H1 (cell line): ENCODE measurements around the gene FAU. TPM values are rescaled to one million over a fixed set of nuclear protein-coding genes. Genes with fewer than 3 reads are reported as not detected.

Source experiments
- CTCF ChIA-PET: fragments of 300-600 bp; sonication (Branson Sonifier 250); formaldehyde crosslinking; loops from one replicate; lab custom pipeline; 2021; ENCODE audit not compliant: partially characterized antibody; lab: Charles Lee
- POLR2A ChIA-PET: fragments of 300-600 bp; sonication (Branson Sonifier 250); formaldehyde crosslinking; loops from one replicate; lab custom pipeline; 2021; ENCODE audit warnings: inconsistent platforms; ENCODE audit not compliant: partially characterized antibody; lab: Charles Lee
- DNase-seq, 2 experiments: peaks; one replicate each; pipeline versions ENCODE4 v3.0.0 to v3.0.0-alpha.2; 2010 to 2022; ENCODE audit warnings: low spot score in 2 of 2, low read depth in 1 of 2, mixed read lengths in 1 of 2
- FAIRE-seq: peaks from 2 replicates; lab custom pipeline; 2011; peaks lifted over from hg19 to GRCh38; lab: Jason Lieb, UNC
- H2AFZ ChIP-seq: 2 replicates; pipeline ENCODE4 v1.8.1; 2012; ENCODE audit warnings: low read length, inconsistent platforms
- H2AK5ac ChIP-seq: 2 replicates; pipeline ENCODE4 v1.6.1; 2013; ENCODE audit warnings: low read depth, low read length
- H2BK120ac ChIP-seq: replicated peaks from 2 replicates; pipeline ENCODE3; 2013; ENCODE audit warnings: low read depth, low read length, inconsistent platforms
- H2BK12ac ChIP-seq: 2 replicates; pipeline ENCODE4 v1.6.1; 2013; ENCODE audit warnings: low read depth, low read length
- H2BK15ac ChIP-seq: 2 replicates; pipeline ENCODE4 v1.6.1; 2013; ENCODE audit warnings: low read length
- H2BK20ac ChIP-seq: 2 replicates; pipeline ENCODE4 v1.6.1; 2013; ENCODE audit warnings: low read length
- H2BK5ac ChIP-seq: 2 replicates; pipeline ENCODE4 v1.6.1; 2013; ENCODE audit warnings: low read depth, low read length
- H3K14ac ChIP-seq: 2 replicates; pipeline ENCODE4 v1.6.1; 2013; ENCODE audit warnings: inconsistent platforms; ENCODE audit not compliant: insufficient read length
- H3K18ac ChIP-seq: 2 replicates; pipeline ENCODE4 v1.6.1; 2013; ENCODE audit warnings: low read length; ENCODE audit errors: extremely low read depth
- H3K23ac ChIP-seq: 2 replicates; pipeline ENCODE4 v1.6.1; 2013; ENCODE audit warnings: inconsistent platforms; ENCODE audit not compliant: insufficient read length
- H3K23me2 ChIP-seq: 2 replicates; pipeline ENCODE4 v1.6.1; 2013; ENCODE audit warnings: low read depth, low read length
- H3K27ac ChIP-seq: 2 replicates; pipeline ENCODE4 v1.6.1; 2011; ENCODE audit warnings: low read depth, low read length, inconsistent platforms
- H3K27me3 ChIP-seq, 4 experiments: replicated peaks in 1 of 4; 1 replicate in 1 of 4; 2 replicates in 3 of 4; pipeline versions ENCODE4 v1.6.1 to v1.8.1; 2011 to 2013; ENCODE audit warnings: low read length in 3 of 4, mild to moderate bottlenecking in 3 of 4, inconsistent platforms in 2 of 4, mixed read lengths in 2 of 4, moderate library complexity in 1 of 4; ENCODE audit not compliant: control insufficient read depth in 3 of 4, insufficient read depth in 3 of 4; ENCODE audit errors: extremely low read depth in 1 of 4
- H3K36me3 ChIP-seq, 4 experiments: 2 replicates each; pipeline versions ENCODE4 v1.6.1 to v1.8.1; 2011 to 2013; ENCODE audit warnings: mild to moderate bottlenecking in 4 of 4, low read length in 3 of 4, moderate library complexity in 2 of 4, control low read depth in 1 of 4, inconsistent platforms in 1 of 4; ENCODE audit not compliant: insufficient read depth in 4 of 4, control insufficient read depth in 2 of 4
- H3K4ac ChIP-seq: replicated peaks from 2 replicates; pipeline ENCODE3; 2013; ENCODE audit warnings: low read length, low read depth, mixed read lengths, inconsistent platforms; ENCODE audit not compliant: insufficient read length
- H3K4me1 ChIP-seq, 4 experiments: replicated peaks in 1 of 4; 1 replicate in 1 of 4; 2 replicates in 3 of 4; pipeline versions ENCODE4 v1.6.1 to v1.8.1; 2011 to 2013; ENCODE audit warnings: low read length in 3 of 4, inconsistent platforms in 2 of 4, mixed read lengths in 1 of 4; ENCODE audit not compliant: insufficient read depth in 4 of 4, control insufficient read depth in 3 of 4
- H3K4me2 ChIP-seq, 2 experiments: 2 replicates each; pipeline versions ENCODE4 v1.6.1 to v1.8.1; 2011 to 2013; ENCODE audit warnings: low read depth in 2 of 2, low read length in 2 of 2, control low read depth in 1 of 2, inconsistent platforms in 1 of 2, mild to moderate bottlenecking in 1 of 2; ENCODE audit not compliant: insufficient read depth in 1 of 2
- H3K4me3 ChIP-seq, 4 experiments: fragments of 200-600, 300-600 bp in 1 of 4; sonication (generic), shearing (Covaris generic), sonication (Bioruptor Twin) in 1 of 4; 2 replicates each; pipeline versions ENCODE4 v1.5.1 to v1.8.1; 2011 to 2016; ENCODE audit warnings: low read length in 4 of 4, low read depth in 3 of 4, control low read depth in 2 of 4, inconsistent platforms in 2 of 4, mild to moderate bottlenecking in 2 of 4, mixed read lengths in 1 of 4, moderate library complexity in 1 of 4; ENCODE audit not compliant: insufficient read depth in 2 of 4; ENCODE audit errors: extremely low read depth in 1 of 4
- H3K56ac ChIP-seq: replicated peaks from 2 replicates; pipeline ENCODE3; 2013; ENCODE audit warnings: low read depth, mild to moderate bottlenecking, mixed read lengths, low read length, inconsistent platforms; ENCODE audit not compliant: insufficient read length
- H3K79me1 ChIP-seq: 2 replicates; pipeline ENCODE4 v1.6.1; 2013; ENCODE audit warnings: low read depth, low read length, control low read depth
- H3K79me2 ChIP-seq, 2 experiments: 2 replicates each; pipeline versions ENCODE4 v1.6.1 to v1.8.1; 2012 to 2013; ENCODE audit warnings: low read length in 2 of 2, mild to moderate bottlenecking in 2 of 2, inconsistent platforms in 1 of 2; ENCODE audit not compliant: insufficient read depth in 2 of 2, control insufficient read depth in 1 of 2
- H3K9ac ChIP-seq, 4 experiments: replicated peaks in 1 of 4; 1 replicate in 1 of 4; 2 replicates in 3 of 4; pipeline versions ENCODE4 v1.6.1 to v1.8.1; 2011 to 2013; ENCODE audit warnings: low read depth in 3 of 4, low read length in 3 of 4, control low read depth in 2 of 4, mild to moderate bottlenecking in 2 of 4, moderate library complexity in 2 of 4, inconsistent platforms in 1 of 4; ENCODE audit errors: extremely low read depth in 1 of 4
- H3K9me3 ChIP-seq, 2 experiments: 2 replicates each; pipeline versions ENCODE4 v1.6.1 to v1.8.1; 2012 to 2013; ENCODE audit warnings: mild to moderate bottlenecking in 2 of 2, moderate library complexity in 2 of 2, control low read depth in 1 of 2, inconsistent platforms in 1 of 2, low read depth in 1 of 2, low read length in 1 of 2, mixed read lengths in 1 of 2; ENCODE audit not compliant: insufficient read depth in 2 of 2
- H4K20me1 ChIP-seq, 2 experiments: replicated peaks in 1 of 2; 2 replicates each; pipeline versions ENCODE3 to v1.8.1; 2011 to 2013; ENCODE audit warnings: inconsistent platforms in 2 of 2, low read length in 2 of 2, mild to moderate bottlenecking in 1 of 2; ENCODE audit not compliant: insufficient read depth in 2 of 2, control insufficient read depth in 1 of 2
- H4K5ac ChIP-seq: 2 replicates; pipeline ENCODE4 v1.6.1; 2013; ENCODE audit warnings: low read length, low read depth, mixed read lengths, inconsistent platforms; ENCODE audit not compliant: insufficient read length
- H4K8ac ChIP-seq: 2 replicates; pipeline ENCODE4 v1.8.0; 2013; ENCODE audit warnings: mild to moderate bottlenecking, moderate library complexity, low read length, inconsistent platforms; ENCODE audit not compliant: insufficient read depth; ENCODE audit errors: extremely low read depth
- H4K91ac ChIP-seq: replicated peaks from 2 replicates; pipeline ENCODE3; 2013; ENCODE audit warnings: low read length, mixed read lengths, inconsistent platforms; ENCODE audit not compliant: insufficient read length
- EGR1 ChIP-seq: IDR thresholded peaks from 2 replicates; pipeline ENCODE4 v1.6.1; 2011; ENCODE audit warnings: low read depth, low read length, borderline replicate concordance
- HDAC2 ChIP-seq, 2 experiments: fragments of 300-600 bp in 1 of 2; sonication (generic) in 1 of 2; IDR thresholded peaks; 2 replicates each; pipeline ENCODE4 v1.6.1; 2011 to 2012; ENCODE audit warnings: low read depth in 2 of 2, low read length in 2 of 2, mild to moderate bottlenecking in 2 of 2, moderate library complexity in 2 of 2, borderline replicate concordance in 1 of 2, inconsistent platforms in 1 of 2
- JUND ChIP-seq: IDR thresholded peaks from 2 replicates; pipeline ENCODE4 v1.6.1; 2011; ENCODE audit warnings: mild to moderate bottlenecking, improper control_type of control experiment, low read length
- KDM4A ChIP-seq: IDR thresholded peaks from one replicate; pipeline ENCODE4 v1.7.1; 2012; ENCODE audit warnings: low read depth, mild to moderate bottlenecking, moderate library complexity, low read length, inconsistent platforms; ENCODE audit not compliant: severe bottlenecking
- KDM5A ChIP-seq: fragments of 200-600 bp; IDR thresholded peaks from 2 replicates; pipeline ENCODE4 v1.7.1; 2012; ENCODE audit warnings: mild to moderate bottlenecking, low read length, inconsistent platforms, mixed read lengths
- NRF1 ChIP-seq: IDR thresholded peaks from 2 replicates; pipeline ENCODE4 v1.6.1; 2011; ENCODE audit warnings: mild to moderate bottlenecking, low read depth, low read length, improper control_type of control experiment
- SIN3A ChIP-seq, 2 experiments: IDR thresholded peaks in 1 of 2; conservative IDR thresholded peaks in 1 of 2; 2 replicates each; pipeline ENCODE4 v1.6.1; 2011 to 2012; ENCODE audit warnings: low read length in 2 of 2, improper control_type of control experiment in 1 of 2, low read depth in 1 of 2, mild to moderate bottlenecking in 1 of 2
- SP2 ChIP-seq: IDR thresholded peaks from 2 replicates; pipeline ENCODE4 v1.6.1; 2012; ENCODE audit warnings: mild to moderate bottlenecking, low read length, inconsistent platforms
- SP4 ChIP-seq: IDR thresholded peaks from 2 replicates; pipeline ENCODE4 v1.6.1; 2012; ENCODE audit warnings: low read length, inconsistent platforms
- TCF12 ChIP-seq: IDR thresholded peaks from 2 replicates; pipeline ENCODE4 v1.6.1; 2011; ENCODE audit warnings: low read depth, mild to moderate bottlenecking, low read length
- WGBS, 2 experiments: shearing (Covaris generic) in 1 of 2; methylation state at CpG; one replicate each; pipeline versions ENCODE4 v1.1.6 to v1.1.7; 2013 to 2015; ENCODE audit warnings: low lambda C conversion rate in 2 of 2, mixed read lengths in 2 of 2, inconsistent platforms in 1 of 2, low coverage in 1 of 2, missing lambda C conversion rate in 1 of 2; ENCODE audit not compliant: insufficient replicate concordance in 2 of 2, insufficient coverage in 1 of 2, insufficient read length in 1 of 2; ENCODE audit errors: extremely low coverage in 1 of 2, missing lambda C conversion rate in 1 of 2; 5-methylcytosine and 5-hydroxymethylcytosine counted together
- polyA plus RNA-seq, 7 experiments: library from polyadenylated mRNA; depleted of rRNA in 3 of 7; stranded (reverse) in 5 of 7; unstranded in 2 of 7; fragments of >200 nt in 5 of 7; fragments of 200-250 nt in 2 of 7; gene quantifications; 1 replicate in 5 of 7; 2 replicates in 1 of 7; 4 replicates in 1 of 7; pipeline versions ENCODE4 v1.2.1 to v1.2.3, GENCODE V29; 2011 to 2013; ENCODE audit warnings: missing spikeins in 2 of 7, mixed read lengths in 2 of 7
- total RNA-seq: library from RNA; stranded (reverse); fragmentation: NEBNext Ultra II Directional; extraction: Animal tissue kit (Norgen Biotek cat#: 25700); gene quantifications from 2 replicates; pipeline ENCODE4 v1.2.1, GENCODE V29; 2021

Gene FAU
- total and polyA plus RNA-seq, 2 of the 8 experiments (the other 6 are each of a cell fraction or from before 2014, with no cell fraction given) = 826 to 896 TPM

GRCh38 chr11:65102142-65103095, 19.5 kb downstream of the FAU start:
- Histone ChIP-seq H3K79me1 (peaks cover 5% of the 10 kb centered on the region; the same call in 1 of the 2 replicates), H4K5ac (no peak overlapping the region), H3K4me3 (no peak overlapping the region), H3K4me2 (no peak overlapping the region), H3K4ac (no peak overlapping the region), H3K18ac (no peak overlapping the region), H3K79me2 (peaks cover 0 to 6% of the 10 kb centered on the region in 2 experiments; a peak in 1 of 4 replicates), H3K23ac (no peak overlapping the region), H2BK15ac (no peak overlapping the region), H4K91ac (no peak overlapping the region), H2AFZ (no peak overlapping the region), H3K27ac (no peak overlapping the region), H2BK12ac (no peak overlapping the region), H2BK20ac (no peak overlapping the region), H2AK5ac (no peak overlapping the region), H3K9me3 (no peaks in the 10 kb centered on the region), H3K56ac (no peak overlapping the region), H3K27me3 (no peaks in the 10 kb centered on the region), H2BK5ac (no peak overlapping the region), H3K23me2 (no peaks in the 10 kb centered on the region), H3K9ac (no peak overlapping the region), H3K4me1 (no peaks in the 10 kb centered on the region), H4K8ac (no peak overlapping the region), H4K20me1 (peaks cover 0 to 8% of the 10 kb centered on the region in 2 experiments), H3K36me3 (peaks cover 0 to 3% (median under 1%) of the 10 kb centered on the region in 4 experiments; a peak in 2 of 8 replicates), H3K14ac (no peak overlapping the region), H2BK120ac (no peak overlapping the region)
- WGBS, 2 experiments = 89% methylated on average over 8 of the region's 8 CpGs; no CpG with 5 or more reads in 1 of the 2 experiments
- POLR2A ChIA-PET = interaction anchor here (1.2 to 3.7 kb wide), 9 partner anchors 10 to 30 kb away, joined by 3 to 31 read pairs (median 5); partner anchors contain the start of genes FAU, MRPL49, TM7SF2 and ZNHIT2
- CTCF ChIA-PET = interaction anchor here (1.0 to 1.8 kb wide), 7 partner anchors 8 to 57 kb away, joined by 3 to 11 read pairs (median 3); partner anchors contain the start of genes TM7SF2 and ZNHIT2
- DNase-seq (no peak), FAIRE-seq (no peak)
- TF ChIP-seq KDM5A = no peak
- no peak for TF ChIP-seq SIN3A (conservative IDR thresholded peaks at IDR 0.05 in 1 of 2, IDR thresholded peaks at IDR 0.05 in 1 of 2; ENCODE audit: low read depth in 1 of 2, low read length in 2 of 2)
- TF ChIP-seq TCF12 = no peak
- no peak for TF ChIP-seq SP4
- TF ChIP-seq SP2 = no peak
- TF ChIP-seq HDAC2 (IDR thresholded peaks at IDR 0.05; ENCODE audit: borderline replicate concordance in 1 of 2, low read depth in 2 of 2, low read length in 2 of 2) = no peak
- no peak for TF ChIP-seq KDM4A
- no peak for TF ChIP-seq EGR1
- no peak for TF ChIP-seq NRF1
- TF ChIP-seq JUND = no peak
